ENCODE results near the gene ARMC2. TPM values are rescaled to one million over a fixed set of nuclear protein-coding genes. Genes with fewer than 3 reads are reported as not detected.

Gene ARMC2
- total and polyA plus RNA-seq, 2 of the 4 experiments (the other 2 are of a cell fraction): 0.72 to 3.9 TPM

GRCh38 chr6:108947114-108947854, 99.1 kb downstream of the ARMC2 start:
- Histone ChIP-seq H3K79me1 (ENCODE audit: low read depth in 1 of 2, low read length in 2 of 2) (no peaks in the 10 kb centered on the region), H2AK9ac (replicated peaks; ENCODE audit: low read depth, low read length, poor library complexity) (peak overlapping the region; percentile 53), H2BK15ac (ENCODE audit: low read depth, low read length) (0 out of 3 replicates have a peak overlapping the region, but pooled peaks have one; percentile 10), H3K56ac (ENCODE audit: extremely low read depth, insufficient read depth, low read length) (no peak overlapping the region), H3K36me3 (ENCODE audit: control insufficient read depth, insufficient read depth, low read length) (no peaks in the 10 kb centered on the region), H4K20me1 (ENCODE audit: insufficient read depth, low read length) (no peaks in the 10 kb centered on the region), H3K18ac (ENCODE audit: low read depth, low read length) (no peak overlapping the region), H3K27ac (ENCODE audit: insufficient read depth, low read length) (no peak overlapping the region), H3K9me1 (ENCODE audit: insufficient read depth, low read length) (peaks cover 14% of the 10 kb centered on the region), H2AFZ (replicated peaks; ENCODE audit: low read length, poor library complexity) (peak overlapping the region; percentile 68), H4K91ac (ENCODE audit: insufficient read depth, low read depth, low read length) (no peak overlapping the region), H2AK5ac (ENCODE audit: low read depth, low read length) (no peak overlapping the region; the same call in 1 of the 2 replicates), H3K14ac (replicated peaks; ENCODE audit: low read depth, low read length) (peak overlapping the region; percentile 41; the same call in 1 of the 2 replicates), H3K4me2 (ENCODE audit: low read depth, low read length) (no peak overlapping the region), H2BK5ac (ENCODE audit: low read depth, low read length, poor library complexity, severe bottlenecking) (no peak overlapping the region), H3K9ac (ENCODE audit: low read depth, low read length) (no peak overlapping the region), H3K4ac (ENCODE audit: low read depth, low read length) (peak overlapping the region; percentile 15; the same call in 1 of the 2 replicates), H3K4me3 (ENCODE audit: insufficient read depth, low read depth, low read length) (no peak overlapping the region), H3K9me3 (ENCODE audit: control insufficient read depth, insufficient read depth, low read length) (no peaks in the 10 kb centered on the region), H3K27me3 (ENCODE audit: control insufficient read depth, insufficient read depth, low read length) (no peaks in the 10 kb centered on the region), H3K23ac (ENCODE audit: low read depth, low read length) (peak overlapping the region; percentile 8; the same call in 1 of the 2 replicates), H3K4me1 (ENCODE audit: control insufficient read depth, insufficient read depth, low read length) (peaks cover 24% of the 10 kb centered on the region), H4K5ac (ENCODE audit: low read depth, low read length) (no peak overlapping the region), H4K8ac (ENCODE audit: low read depth in 2 of 2, low read length in 2 of 2) (no peak overlapping the region; a peak in 1 of 4 replicates), H2BK120ac (ENCODE audit: low read depth, low read length) (peak overlapping the region; percentile 18; the same call in 1 of the 2 replicates), H2BK20ac (ENCODE audit: low read depth, low read length) (no peak overlapping the region)
- no TSS peak for BruUV-seq (replicated peaks)
- peak; percentile 82 for DNase-seq
- intact Hi-C loops (cut with micrococcal nuclease) (no loop called here), dilution Hi-C loops (cut with HindIII; ENCODE audit: low sequenced_read_pairs, unreplicated experiment) (no loop called here), in situ Hi-C loops (cut with MboI; ENCODE audit: low sequenced_read_pairs) (no loop called here)
- ATAC-seq (ENCODE audit: low read depth): peak; percentile 13
- no CpG with 5 or more reads among the region's 5 CpGs for WGBS, 2 experiments (ENCODE audit: extremely low coverage in 2 of 2, insufficient read length in 1 of 2)
- TF ChIP-seq RAD21 (IDR thresholded peaks at IDR 0.05; ENCODE audit: low read length) (no peak), RCOR1 (IDR thresholded peaks at IDR 0.05; ENCODE audit: insufficient replicate concordance, low read length) (no peak), CEBPB (IDR thresholded peaks at IDR 0.05; ENCODE audit: low read depth, low read length) (no peak), MAZ (IDR thresholded peaks at IDR 0.05; ENCODE audit: borderline replicate concordance, low read depth, low read length) (no peak), NFE2L2 (IDR thresholded peaks at IDR 0.05; ENCODE audit: low read depth, low read length) (no peak), RFX5 (IDR thresholded peaks at IDR 0.05; ENCODE audit: low read depth, low read length) (peak; percentile 74; the same call in 1 of the 2 replicates)
- POLR2A ChIA-PET (ENCODE audit: unreplicated experiment): interaction anchor here (0.6 kb wide), 1 partner anchor 116 kb away, joined by 4 read pairs; no protein-coding TSS in a partner anchor
- CTCF ChIA-PET: no interaction called here
